H1 (cell line): ENCODE measurements around the gene TEN1. TPM values are rescaled to one million over a fixed set of nuclear protein-coding genes. Genes with fewer than 3 reads are reported as not detected.

ENCODE experiments used
- ATF3 ChIP-seq: IDR thresholded peaks from 2 replicates; pipeline ENCODE4 v1.6.1; 2011; ENCODE audit warnings: low read depth, mild to moderate bottlenecking, low read length; ENCODE audit not compliant: insufficient read depth
- CBX5 ChIP-seq: fragments of 300-800, 300-1000 bp; sonication (generic); IDR thresholded peaks from 2 replicates; pipeline ENCODE4 v1.7.1; 2016; ENCODE audit warnings: antibody characterized with exemption, low read length, low read depth
- CTBP2 ChIP-seq: IDR thresholded peaks from 2 replicates; pipeline ENCODE4 v1.7.0; 2011; ENCODE audit warnings: borderline replicate concordance, mild to moderate bottlenecking, moderate library complexity, mixed read lengths, low read length; ENCODE audit not compliant: insufficient read depth, insufficient read length
- CTCF ChIP-seq, 3 experiments: IDR thresholded peaks; 1 replicate in 2 of 3; 2 replicates in 1 of 3; pipeline versions ENCODE4 v1.5.1 to v1.6.1; 2011; ENCODE audit warnings: low read length in 3 of 3, mild to moderate bottlenecking in 3 of 3, inconsistent platforms in 2 of 3, low read depth in 1 of 3, moderate library complexity in 1 of 3; ENCODE audit not compliant: insufficient read depth in 1 of 3; ENCODE audit errors: control extremely low read depth in 1 of 3
- EP300 ChIP-seq, 2 experiments: IDR thresholded peaks; 1 replicate in 1 of 2; 2 replicates in 1 of 2; pipeline ENCODE4 v1.6.1; 2011 to 2012; ENCODE audit warnings: low read depth in 2 of 2, low read length in 2 of 2, mild to moderate bottlenecking in 2 of 2, borderline replicate concordance in 1 of 2, inconsistent platforms in 1 of 2, moderate library complexity in 1 of 2
- EZH2 ChIP-seq: fragments of 200-600 bp; sonication (generic); IDR thresholded peaks from 2 replicates; pipeline ENCODE4 v1.7.1; 2012; ENCODE audit warnings: low read depth, mild to moderate bottlenecking, moderate library complexity, low read length, inconsistent platforms; ENCODE audit not compliant: severe bottlenecking
- FOSL1 ChIP-seq: IDR thresholded peaks from 2 replicates; pipeline ENCODE4 v1.6.1; 2011; ENCODE audit warnings: mild to moderate bottlenecking, low read depth, low read length, moderate library complexity; ENCODE audit not compliant: insufficient read depth
- GABPA ChIP-seq: IDR thresholded peaks from 2 replicates; pipeline ENCODE4 v1.6.1; 2011; ENCODE audit warnings: mild to moderate bottlenecking, low read length, moderate library complexity, borderline replicate concordance; ENCODE audit not compliant: insufficient read depth
- JUND ChIP-seq: IDR thresholded peaks from 2 replicates; pipeline ENCODE4 v1.6.1; 2011; ENCODE audit warnings: mild to moderate bottlenecking, improper control_type of control experiment, low read length
- KDM1A ChIP-seq: fragments of 200-600, 300-600 bp; sonication (generic); IDR thresholded peaks from 2 replicates; pipeline ENCODE4 v1.7.1; 2016; ENCODE audit warnings: mild to moderate bottlenecking, low read length, borderline replicate concordance
- NRF1 ChIP-seq: IDR thresholded peaks from 2 replicates; pipeline ENCODE4 v1.6.1; 2011; ENCODE audit warnings: mild to moderate bottlenecking, low read depth, low read length, improper control_type of control experiment
- PHF8 ChIP-seq: fragments of 200-600 bp; sonication (generic); conservative IDR thresholded peaks from 2 replicates; pipeline ENCODE4 v1.7.1; 2012; ENCODE audit warnings: low read depth, mild to moderate bottlenecking, inconsistent platforms, low read length, moderate library complexity
- POLR2AphosphoS5 ChIP-seq: IDR thresholded peaks from 2 replicates; pipeline ENCODE4 v1.6.1; 2011; ENCODE audit warnings: low read depth, low read length
- RBBP5 ChIP-seq: IDR thresholded peaks from 2 replicates; pipeline ENCODE4 v1.7.1; 2012; ENCODE audit warnings: low read depth, mild to moderate bottlenecking, inconsistent platforms, low read length, moderate library complexity, borderline replicate concordance
- RFX5 ChIP-seq: IDR thresholded peaks from 2 replicates; pipeline ENCODE4 v1.6.1; 2011; ENCODE audit warnings: low read depth, low read length, improper control_type of control experiment, borderline replicate concordance
- SP2 ChIP-seq: IDR thresholded peaks from 2 replicates; pipeline ENCODE4 v1.6.1; 2012; ENCODE audit warnings: mild to moderate bottlenecking, low read length, inconsistent platforms
- SUZ12 ChIP-seq: fragments of 200-600 bp; sonication (generic); IDR thresholded peaks from 2 replicates; pipeline ENCODE4 v1.6.1; 2012; ENCODE audit warnings: mild to moderate bottlenecking, inconsistent platforms, low read length, moderate library complexity, mixed read lengths
- TAF1 ChIP-seq: IDR thresholded peaks from 2 replicates; pipeline ENCODE4 v1.6.1; 2011; ENCODE audit warnings: mild to moderate bottlenecking, low read depth, low read length
- TCF12 ChIP-seq: IDR thresholded peaks from 2 replicates; pipeline ENCODE4 v1.6.1; 2011; ENCODE audit warnings: low read depth, mild to moderate bottlenecking, low read length
- TEAD4 ChIP-seq: IDR thresholded peaks from 2 replicates; pipeline ENCODE4 v1.6.1; 2012; ENCODE audit warnings: low read depth, low read length, inconsistent platforms, mixed read lengths
- YY1 ChIP-seq: IDR thresholded peaks from 2 replicates; pipeline ENCODE4 v1.6.1; 2011; ENCODE audit warnings: low read depth, mild to moderate bottlenecking, low read length
- polyA plus RNA-seq, 7 experiments: library from polyadenylated mRNA; depleted of rRNA in 3 of 7; stranded (reverse) in 5 of 7; unstranded in 2 of 7; fragments of >200 nt in 5 of 7; fragments of 200-250 nt in 2 of 7; gene quantifications; 1 replicate in 5 of 7; 2 replicates in 1 of 7; 4 replicates in 1 of 7; pipeline versions ENCODE4 v1.2.1 to v1.2.3, GENCODE V29; 2011 to 2013; ENCODE audit warnings: missing spikeins in 2 of 7, mixed read lengths in 2 of 7
- total RNA-seq: library from RNA; stranded (reverse); fragmentation: NEBNext Ultra II Directional; extraction: Animal tissue kit (Norgen Biotek cat#: 25700); gene quantifications from 2 replicates; pipeline ENCODE4 v1.2.1, GENCODE V29; 2021

TEN1 gene
- total and polyA plus RNA-seq, 2 of the 8 experiments (the other 6 are each of a cell fraction or from before 2014, with no cell fraction given): 15.9 to 18.7 TPM

- TF ChIP-seq CTCF (IDR thresholded peaks at IDR 0.05; ENCODE audit: control extremely low read depth in 1 of 3, insufficient read depth in 1 of 3, low read depth in 1 of 3, low read length in 3 of 3) (peak in 2 of 3 experiments; percentile 21 to 36; a peak in 2 of 4 replicates), PHF8 (peak; percentile 49; the same call in 1 of the 2 replicates), KDM1A (no peak), NRF1 (no peak), TAF1 (peak; percentile 78), FOSL1 (no peak), CBX5 (no peak), GABPA (no peak), EZH2 (no peak), RBBP5 (no peak), ATF3 (peak; percentile 81), SP2 (no peak), POLR2AphosphoS5 (peak; percentile 79; the same call in 1 of the 2 replicates), RFX5 (no peak), YY1 (no peak), CTBP2 (no peak), JUND (no peak), TEAD4 (0 out of 2 replicates have a peak, but pooled peaks have one; percentile 5), SUZ12 (no peak), TCF12 (no peak), EP300 (IDR thresholded peaks at IDR 0.05; ENCODE audit: borderline replicate concordance in 1 of 2, low read depth in 2 of 2, low read length in 2 of 2) (no peak)
Observed at GRCh38 chr17:75978938-75979704, at the start of gene TEN1, which contains the start of gene ACOX1 (continued).
